Ramos (cell line): ENCODE results near the gene FAT2.

Experiments used
- in situ Hi-C: fragments of 300-500 bp; cut with MboI; formaldehyde crosslinking; loops from one replicate; pipeline ENCODE4 v1.14.3; 2022; ENCODE audit warnings: low sequenced_read_pairs; ENCODE audit not compliant: unreplicated experiment

Gene FAT2

GRCh38 chr5:151565971-151566370 is 25.2 kb downstream of the FAT2 start:
- in situ Hi-C loops: no loop called here

- in situ Hi-C loops: no loop called here
Measured at GRCh38 chr5:151562019-151562707, 29.0 kb downstream of the FAT2 start.

GRCh38 chr5:151557951-151558350 is 33.2 kb downstream of the FAT2 start:
- in situ Hi-C loops: no loop called here

GRCh38 chr5:151557466-151557865 is 33.7 kb downstream of the FAT2 start:
- in situ Hi-C loops: no loop called here

GRCh38 chr5:151556806-151557205 is 34.3 kb downstream of the FAT2 start:
- in situ Hi-C loops: no loop called here

GRCh38 chr5:151555760-151556576 is 35.2 kb downstream of the FAT2 start:
- in situ Hi-C loops: no loop called here

- in situ Hi-C loops: no loop called here
Measured at GRCh38 chr5:151553695-151554094, 37.4 kb downstream of the FAT2 start.

GRCh38 chr5:151553130-151553670 is 37.9 kb downstream of the FAT2 start:
- in situ Hi-C loops: no loop called here

- in situ Hi-C loops: no loop called here
Measured at GRCh38 chr5:151551985-151552384, 39.1 kb downstream of the FAT2 start.

- in situ Hi-C loops: no loop called here
Measured at GRCh38 chr5:151550146-151550545, 41.0 kb downstream of the FAT2 start.

- in situ Hi-C loops: no loop called here
Measured at GRCh38 chr5:151549713-151550112, 41.4 kb downstream of the FAT2 start.

GRCh38 chr5:151547364-151547763 is 43.8 kb downstream of the FAT2 start:
- in situ Hi-C loops: no loop called here

GRCh38 chr5:151541571-151541970 is 49.6 kb downstream of the FAT2 start:
- in situ Hi-C loops: no loop called here
